MV-4-11 (cell line): ENCODE measurements around the gene SPAG8.

Experiments used
- DNase-seq: peaks from one replicate; lab custom pipeline; 2025; lab: John Stamatoyannopoulos, UW

The SPAG8 gene

DNA sequence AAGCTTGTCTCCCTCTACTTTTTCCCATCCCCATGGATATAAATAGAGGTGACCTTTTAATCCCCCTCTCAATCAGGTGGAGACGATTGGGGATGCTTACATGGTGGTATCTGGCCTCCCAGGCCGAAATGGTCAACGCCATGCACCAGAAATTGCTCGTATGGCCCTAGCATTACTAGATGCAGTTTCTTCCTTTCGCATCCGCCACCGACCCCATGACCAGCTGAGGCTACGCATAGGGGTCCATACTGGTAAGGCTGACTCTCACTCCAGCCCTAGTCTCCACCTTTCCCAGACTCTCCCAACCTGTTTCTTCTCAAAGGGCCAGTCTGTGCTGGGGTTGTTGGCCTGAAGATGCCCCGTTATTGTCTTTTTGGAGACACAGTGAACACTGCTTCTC, 3.6 kb downstream of the SPAG8 start:
- no peak for DNase-seq

DNA sequence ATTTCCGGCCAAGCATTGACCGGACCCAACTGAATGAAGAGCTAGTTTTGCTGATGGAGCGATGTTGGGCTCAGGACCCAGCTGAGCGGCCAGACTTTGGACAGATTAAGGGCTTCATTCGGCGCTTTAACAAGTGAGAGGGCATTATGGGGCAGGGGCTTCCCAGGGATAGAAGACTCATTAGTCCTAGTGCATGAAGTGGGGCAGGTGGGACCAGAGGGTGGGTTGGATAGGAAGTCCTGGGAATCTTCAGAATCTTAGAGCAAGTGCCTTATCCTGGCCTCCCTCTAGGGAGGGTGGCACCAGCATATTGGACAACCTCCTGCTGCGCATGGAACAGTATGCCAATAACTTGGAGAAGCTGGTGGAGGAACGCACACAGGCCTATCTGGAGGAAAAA, 6.0 kb downstream of the SPAG8 start:
- no peak for DNase-seq

DNA sequence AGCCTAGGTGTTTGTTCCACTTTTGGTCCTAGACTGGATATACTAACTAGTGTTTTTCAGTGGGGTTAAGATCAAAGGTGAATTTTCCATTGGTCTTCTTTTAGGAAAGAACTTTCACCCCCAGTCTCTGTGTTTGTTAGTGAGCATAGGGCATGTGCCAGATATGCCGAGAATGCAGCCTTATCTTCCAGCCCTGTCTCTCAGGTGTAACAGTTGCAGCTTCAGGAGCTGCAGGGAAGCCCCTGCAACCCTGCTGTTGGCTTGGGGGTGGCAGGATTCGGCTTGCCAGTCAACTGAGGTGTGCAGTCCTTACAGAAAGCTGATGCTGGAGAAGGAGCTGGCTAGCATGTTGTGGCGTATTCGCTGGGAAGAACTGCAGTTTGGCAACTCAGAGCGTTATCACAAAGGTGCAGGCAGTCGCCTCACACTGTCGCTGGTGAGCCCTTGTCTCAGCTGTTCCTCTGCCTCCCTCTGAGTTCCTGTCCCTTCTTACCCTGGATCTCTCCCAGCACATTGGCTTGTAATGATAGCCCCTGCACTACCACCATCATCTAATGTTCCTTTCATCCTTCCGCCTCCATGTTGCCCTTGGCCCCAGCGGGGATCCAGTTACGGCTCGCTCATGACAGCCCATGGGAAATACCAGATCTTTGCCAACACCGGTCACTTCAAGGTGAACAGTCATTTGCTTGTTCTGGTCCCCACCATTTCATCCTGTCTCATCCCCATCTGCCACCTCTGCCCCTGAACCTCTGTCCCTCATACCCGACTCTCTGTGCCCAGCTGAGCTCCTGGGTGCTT, 10.5 kb downstream of the SPAG8 start:
- DNase-seq = no peak

DNA sequence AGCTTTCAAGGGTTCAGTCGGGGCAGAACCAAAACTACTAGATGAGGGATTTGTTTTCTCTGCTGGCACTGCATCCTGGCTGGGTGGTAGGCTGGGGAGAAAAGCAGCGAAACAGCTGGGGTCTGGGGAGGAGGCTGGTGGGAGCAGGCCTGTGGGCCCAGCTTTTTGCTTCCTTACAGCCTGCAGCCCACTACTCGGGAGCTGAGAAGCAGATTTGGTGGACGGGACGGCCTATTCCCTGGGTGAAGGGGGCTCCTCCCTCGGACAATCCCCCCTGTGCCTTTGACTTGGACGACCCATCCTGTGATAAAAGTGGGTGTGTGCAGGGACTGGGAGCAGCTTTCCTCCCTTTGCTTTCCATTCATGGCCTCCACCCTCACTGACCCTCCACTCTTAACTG, 11.5 kb downstream of the SPAG8 start:
- DNase-seq = no peak

DNA sequence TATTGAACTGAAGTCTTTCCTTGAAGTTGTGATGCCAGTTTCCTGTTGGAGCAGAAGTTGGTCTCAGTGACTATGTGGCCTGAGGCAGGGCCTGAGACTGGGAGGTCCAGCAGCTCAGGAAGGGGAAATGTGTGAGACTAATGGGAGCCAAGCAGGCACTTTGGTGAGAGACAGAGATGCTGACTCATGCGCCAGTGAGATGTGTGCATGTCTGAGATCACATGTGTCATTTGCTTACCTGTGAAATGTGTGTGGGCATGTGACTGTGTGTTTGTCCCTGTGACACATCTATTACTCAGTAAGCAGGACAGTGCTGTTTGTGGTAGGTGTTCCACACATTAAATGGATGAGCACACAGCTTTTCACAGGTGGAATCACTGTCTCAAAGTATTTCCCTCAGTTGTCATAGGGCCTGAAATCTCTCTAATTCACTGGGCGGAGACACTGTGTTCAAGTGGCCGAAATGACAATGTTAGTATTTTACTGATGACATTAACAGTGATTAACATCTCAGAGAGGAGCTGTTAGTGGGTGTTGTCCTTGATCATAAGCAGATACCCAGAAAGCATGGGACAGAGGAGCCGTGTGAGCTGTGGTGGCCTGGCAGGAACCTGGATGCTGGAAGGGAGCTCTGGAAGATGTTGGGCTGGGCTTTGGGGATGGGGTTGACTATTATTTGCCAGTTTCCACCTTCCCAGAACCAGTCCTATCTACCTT, 13.2 kb downstream of the SPAG8 start:
- no peak for DNase-seq

DNA sequence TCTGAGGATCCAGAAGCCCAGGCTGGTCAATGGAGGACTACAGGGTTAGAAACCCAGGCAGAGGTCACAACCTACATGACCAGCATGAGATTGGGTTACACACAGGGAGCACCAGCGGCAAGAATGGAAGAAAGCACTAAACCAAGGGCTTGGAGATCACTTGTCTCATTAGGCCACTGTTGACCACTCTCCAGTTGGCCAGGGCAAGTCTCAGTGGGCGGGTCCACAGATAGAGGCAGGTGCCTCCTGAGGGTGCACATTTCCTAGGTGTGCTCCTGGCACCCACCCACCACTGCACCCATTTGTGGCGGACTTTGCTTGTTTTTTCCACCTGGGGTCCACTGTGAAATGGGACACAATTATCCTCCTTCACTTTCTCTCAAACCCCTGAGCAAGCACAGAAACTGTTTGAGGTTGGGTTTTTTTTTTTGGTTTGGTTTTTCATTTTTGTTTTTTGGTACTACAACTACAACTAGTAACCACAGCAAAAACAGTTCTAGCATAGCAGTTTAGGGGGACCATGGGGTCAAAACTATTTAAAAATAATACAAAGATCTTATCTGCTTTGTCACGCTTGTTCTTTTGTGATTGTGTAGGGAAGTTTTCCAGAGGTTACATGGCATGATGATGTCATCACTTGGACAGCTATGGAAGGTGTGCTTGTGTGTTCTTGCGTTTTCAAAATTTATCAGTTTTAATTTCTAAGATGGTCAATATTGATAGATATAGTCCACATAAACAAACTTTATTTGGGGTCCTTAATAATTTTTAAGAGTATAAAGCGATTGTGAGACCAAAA, 14.6 kb downstream of the SPAG8 start:
- DNase-seq = no peak

DNA sequence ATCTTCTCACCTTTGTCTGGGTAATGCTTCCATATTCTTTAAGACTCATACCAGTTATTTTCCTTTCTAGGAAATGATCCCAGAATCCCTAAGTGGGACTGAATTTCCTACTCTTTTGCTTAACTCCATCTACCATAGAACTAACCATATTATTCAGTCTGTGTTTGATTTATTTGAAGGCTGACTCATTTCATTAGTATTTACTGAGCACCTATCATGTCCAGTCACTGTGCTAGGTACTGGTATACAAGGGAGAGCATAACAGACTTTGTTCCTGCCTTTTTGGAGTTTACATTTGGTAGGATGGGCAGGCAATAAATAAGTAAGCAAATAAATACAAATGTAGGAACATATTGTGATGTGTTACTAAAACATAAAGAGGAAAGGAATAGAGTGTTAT, 16.4 kb downstream of the SPAG8 start:
- DNase-seq = no peak

DNA sequence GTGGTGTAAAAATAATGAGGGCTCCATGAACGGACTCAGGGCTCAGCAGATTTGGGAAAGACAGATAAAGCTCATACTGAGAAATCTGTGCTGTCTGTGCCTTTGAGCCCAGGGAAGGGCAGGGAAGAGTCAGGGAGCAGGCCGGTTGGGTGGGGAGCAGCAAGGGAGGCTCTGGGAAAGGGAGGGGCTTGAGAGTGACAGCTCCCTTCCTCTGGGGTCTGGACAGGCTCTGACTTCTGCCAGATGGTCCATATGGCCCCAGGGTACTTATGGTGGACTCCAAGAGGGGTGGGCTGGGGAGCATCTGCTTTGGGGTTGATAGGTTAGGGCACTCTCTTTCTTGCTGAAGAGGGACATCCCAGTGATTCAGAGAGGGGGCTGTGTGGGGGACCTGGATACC, 18.6 kb downstream of the SPAG8 start:
- no peak for DNase-seq

DNA sequence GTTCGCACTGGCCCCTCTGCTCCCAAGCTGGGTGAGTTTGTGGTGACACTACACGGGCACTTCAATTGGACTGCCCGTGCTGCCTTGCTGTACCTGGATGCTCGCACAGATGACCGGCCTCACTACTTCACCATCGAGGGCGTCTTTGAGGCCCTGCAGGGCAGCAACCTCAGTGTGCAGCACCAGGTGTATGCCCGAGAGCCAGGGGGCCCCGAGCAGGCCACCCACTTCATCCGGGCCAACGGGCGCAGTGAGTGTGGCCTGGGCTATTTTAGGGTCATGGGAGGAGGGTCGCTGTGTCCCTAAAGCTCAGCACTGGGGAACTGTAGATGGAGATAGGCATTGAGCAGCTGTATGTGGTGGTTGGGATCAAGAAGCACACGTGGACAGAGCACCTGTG, 19.2 kb downstream of the SPAG8 start:
- no peak for DNase-seq

DNA sequence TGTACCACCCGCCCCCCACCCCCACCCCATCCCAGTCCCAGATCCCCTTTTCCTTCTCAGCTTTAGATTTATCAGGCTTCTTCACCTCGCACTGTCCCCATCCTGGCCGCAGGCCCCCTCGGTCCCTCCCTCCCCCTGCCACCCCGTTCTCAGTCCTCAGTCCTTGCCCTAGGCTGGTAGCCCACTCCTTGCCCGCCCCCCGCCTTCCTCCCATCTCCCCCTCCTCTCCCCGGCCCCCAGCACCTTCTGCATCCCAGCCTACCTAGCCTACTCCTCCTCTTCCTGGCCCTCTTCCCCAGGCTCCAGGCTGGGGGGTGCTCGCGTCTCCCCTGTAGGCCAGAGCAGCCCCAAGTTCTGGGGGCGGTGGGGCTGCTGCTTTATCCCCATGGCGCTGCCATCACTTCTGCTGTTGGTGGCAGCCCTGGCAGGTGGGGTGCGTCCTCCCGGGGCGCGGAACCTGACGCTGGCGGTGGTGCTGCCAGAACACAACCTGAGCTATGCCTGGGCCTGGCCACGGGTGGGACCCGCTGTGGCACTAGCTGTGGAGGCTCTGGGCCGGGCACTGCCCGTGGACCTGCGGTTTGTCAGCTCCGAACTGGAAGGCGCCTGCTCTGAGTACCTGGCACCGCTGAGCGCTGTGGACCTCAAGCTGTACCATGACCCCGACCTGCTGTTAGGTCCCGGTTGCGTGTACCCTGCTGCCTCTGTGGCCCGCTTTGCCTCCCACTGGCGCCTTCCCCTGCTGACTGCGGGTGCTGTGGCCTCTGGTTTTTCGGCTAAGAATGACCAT, 19.8 kb downstream of the SPAG8 start:
- no peak for DNase-seq

DNA sequence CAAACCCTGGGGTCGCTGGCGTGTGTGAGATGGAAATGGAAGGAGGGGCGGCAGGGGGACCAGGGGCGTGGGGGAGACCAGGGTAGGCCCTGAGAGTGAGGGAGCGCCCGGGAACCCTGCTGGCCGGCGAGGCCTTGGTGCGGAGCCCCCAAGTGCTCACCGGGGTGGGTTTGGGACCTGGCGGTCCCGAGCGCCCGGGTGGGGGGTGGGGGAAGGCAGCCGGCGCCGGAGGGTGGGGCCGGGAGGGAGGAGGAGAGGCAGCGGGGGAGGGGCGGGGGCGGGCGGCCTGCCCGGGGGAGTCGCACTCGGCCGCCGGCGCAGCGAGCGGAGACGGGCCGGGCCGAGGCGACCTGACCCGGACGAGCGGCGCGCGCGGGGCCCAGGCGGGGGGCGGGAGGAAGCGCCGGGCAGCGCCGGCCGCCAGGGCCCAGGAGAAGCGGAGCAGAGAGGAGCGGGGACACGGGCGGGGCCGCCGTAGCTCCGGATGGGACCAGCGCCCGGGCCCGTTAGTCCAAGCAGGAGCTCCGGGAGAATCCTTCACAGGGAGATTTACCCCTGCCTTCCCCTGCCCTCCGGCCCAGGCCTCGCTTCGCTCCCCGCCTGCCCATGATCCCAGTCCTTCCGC, 20.7 kb downstream of the SPAG8 start, which contains the start of gene NPR2:
NPR2 (plus strand) TSS at position 295 of the 625 bp plus-strand sequence. CDS start 818 bp downstream, outside the sequence.
- DNase-seq = no peak

DNA sequence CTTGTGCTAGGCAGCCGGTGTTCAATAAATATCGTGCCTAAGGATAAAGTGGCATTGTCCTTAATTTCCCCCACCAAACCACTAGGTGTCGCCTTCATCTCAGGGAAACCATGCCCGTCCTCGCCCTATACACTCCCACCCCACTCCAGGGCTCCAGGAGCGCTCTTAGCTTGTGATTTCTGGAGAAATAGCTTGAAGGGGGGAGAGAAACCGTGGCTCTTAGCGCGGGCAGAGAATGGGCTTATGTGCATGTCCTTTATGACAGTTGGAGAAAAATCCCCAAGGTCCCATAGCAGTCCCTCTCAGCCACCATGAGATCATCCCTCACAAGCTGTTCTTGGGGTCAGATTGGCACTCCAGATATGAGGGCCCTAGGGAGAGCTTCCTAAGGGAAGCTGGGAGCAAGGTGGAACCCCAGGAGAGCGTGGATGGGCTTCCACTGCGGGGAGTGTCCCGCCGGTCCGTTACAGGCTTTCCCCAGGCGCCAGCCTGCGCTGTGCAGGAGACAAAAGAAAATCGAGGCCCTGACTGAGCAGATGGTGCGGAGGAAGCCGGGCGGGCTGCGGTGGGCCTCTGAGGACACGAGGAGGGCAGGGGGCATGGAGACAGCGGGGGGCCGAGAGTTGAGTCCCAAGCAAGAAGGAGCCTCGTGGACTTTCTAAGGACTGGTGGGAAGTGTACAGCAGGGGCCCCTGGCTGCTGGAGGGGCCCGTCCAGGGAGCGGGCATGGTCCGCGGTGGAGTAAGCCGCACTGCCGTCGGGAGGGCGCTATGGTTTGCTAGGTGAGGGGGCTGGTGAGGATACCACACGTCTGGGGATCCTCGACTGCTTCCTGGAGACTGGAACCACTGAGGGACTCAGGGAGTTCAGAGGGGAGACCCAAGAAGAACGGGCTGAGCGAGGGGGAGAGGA, 21.4 kb downstream of the SPAG8 start:
- DNase-seq = peak; percentile 39

DNA sequence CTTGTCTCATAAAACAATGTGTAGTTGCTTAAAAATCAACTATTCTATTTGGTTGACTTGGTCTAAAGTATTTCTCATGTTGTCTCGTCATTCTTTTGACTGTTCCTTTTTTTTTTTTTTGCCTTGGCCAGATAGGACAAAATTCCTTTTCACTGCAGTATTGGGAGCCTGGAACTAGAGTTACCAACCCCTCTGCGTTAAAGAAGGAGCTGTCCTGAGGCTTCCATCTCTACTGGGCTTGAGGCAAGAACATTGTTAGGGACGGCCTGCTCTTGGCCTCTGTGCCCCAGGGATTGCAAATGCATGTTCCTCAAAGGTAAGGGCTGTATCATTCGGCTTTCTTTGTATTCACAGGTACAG, 22.1 kb downstream of the SPAG8 start:
- DNase-seq = no peak

DNA sequence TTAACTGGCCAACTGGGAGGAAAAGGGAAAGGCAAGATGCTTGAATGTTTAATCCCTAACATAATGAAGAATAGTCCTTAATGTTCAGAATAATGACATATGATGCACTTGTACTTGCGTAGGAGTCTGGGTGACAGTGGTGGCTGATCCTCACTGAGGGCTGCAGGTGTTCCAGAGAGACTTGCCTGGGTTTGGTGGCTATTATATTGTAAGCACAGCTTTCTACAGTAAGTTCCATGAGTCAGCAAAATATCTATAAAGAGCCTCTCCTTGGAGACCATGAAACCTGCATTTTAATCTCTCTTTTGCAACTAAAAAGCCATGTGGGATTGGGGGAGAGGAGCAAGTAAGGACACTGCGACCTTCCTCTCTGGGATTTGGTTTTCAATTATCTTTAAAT, 22.5 kb downstream of the SPAG8 start:
- no peak for DNase-seq

DNA sequence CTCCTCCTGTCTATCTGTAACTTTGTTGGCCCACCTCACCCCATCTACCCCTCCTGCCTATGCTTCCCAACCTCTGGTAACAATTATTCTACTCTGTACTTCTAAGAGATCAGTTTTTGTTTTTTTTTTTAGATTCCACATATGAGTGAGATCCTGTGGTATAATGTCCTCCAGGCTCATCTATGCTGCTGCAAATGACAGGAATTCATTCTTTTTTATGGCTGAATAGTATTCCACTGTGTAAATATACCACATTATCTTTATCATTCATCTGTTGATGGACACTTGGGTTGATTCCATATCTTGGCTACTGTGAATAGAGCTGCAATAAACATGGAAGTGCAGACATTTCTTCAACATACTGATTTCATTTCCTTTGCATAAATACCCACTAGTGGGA, 28.6 kb downstream of the SPAG8 start:
- DNase-seq = no peak

DNA sequence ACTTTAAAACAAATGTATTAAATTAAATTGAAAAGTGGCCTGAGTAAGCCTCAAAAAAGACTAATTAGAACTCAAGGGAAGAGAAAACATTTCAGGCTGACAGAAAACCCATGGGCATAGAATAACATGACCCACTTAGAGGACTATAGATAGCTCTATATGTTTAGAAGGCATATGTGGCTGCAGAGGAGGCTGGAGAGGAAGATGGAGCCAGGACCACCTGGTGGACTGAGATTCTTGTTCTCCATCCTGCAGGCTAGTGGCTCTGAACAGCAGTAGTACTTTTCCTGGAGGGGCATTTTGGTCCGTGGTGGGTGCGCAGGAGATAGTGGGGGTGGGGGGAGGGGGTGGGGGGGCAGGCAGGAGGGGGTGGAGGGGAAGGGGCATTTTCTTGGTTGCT, 31.0 kb downstream of the SPAG8 start:
- DNase-seq = no peak

DNA sequence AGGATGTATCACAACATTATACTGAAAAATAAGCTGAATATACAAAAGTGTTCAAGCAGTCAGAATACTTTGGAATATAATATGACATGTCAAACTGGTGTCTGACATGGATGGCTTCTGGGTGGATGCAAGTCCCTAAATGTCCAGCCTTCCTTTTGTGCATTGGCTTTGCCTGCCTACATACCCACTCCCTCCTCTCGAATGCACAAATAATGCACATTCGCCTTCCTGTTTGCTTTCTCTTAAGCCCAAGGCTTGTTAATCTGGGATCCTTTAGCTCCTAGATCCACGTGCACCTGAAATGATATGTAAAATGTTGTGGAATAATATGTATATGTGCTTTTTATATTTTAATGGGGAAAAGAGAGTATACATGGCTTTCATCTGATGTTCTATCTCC, 33.6 kb downstream of the SPAG8 start:
- no peak for DNase-seq

DNA sequence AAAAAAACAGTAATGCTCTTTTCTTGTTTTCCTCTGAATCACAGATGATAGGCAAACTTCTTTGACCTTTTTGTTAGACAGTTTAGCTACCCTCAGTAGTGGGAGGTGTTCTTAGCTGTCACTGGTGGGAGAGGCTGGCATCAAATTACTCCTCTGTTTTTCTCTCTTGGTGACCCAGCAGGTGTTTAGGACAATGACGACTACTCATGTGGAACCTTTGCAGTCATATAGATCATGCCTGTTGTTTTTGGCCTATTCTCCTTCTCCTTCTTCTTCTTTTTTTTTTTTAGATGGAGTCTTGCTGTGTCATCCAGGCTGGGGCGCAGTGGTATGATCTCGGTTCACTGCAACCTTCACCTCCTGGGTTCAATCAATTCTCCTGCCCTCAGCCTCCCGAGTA, 36.0 kb downstream of the SPAG8 start:
- no peak for DNase-seq

DNA sequence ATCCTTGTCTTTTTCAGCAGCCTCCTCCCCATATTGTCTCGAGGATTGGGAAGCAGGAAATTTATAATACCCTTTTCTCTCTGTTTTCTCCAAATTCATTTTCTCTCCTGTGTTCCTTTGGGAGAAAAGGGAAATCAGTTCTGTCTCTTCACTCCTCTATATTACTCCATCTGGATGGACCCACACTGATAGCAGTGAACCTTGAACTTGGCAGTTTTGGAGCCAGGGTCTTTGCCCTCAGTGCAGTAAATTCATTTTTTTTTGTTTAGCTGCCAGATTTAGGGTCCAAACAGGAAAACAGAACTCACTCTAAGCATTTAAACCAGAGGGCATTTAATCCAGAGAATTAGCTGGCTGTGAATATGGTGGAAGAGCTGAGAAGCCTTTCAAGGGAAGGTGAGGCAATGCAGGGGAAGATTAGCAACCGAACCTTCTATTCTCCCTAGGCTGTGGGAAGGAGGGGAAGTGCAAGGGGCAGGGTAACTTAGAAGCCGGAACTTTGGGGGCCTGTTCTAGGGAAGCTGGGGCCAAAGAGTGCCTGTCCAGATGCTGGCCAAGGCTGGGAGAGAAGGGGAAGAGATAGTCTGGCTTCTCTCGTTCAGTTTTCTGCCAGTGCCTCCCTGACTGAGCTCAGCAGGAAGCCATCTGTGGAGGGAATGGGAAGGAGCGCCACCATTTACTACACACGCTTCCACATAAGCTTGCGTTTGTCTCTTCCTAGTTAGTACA, 37.0 kb downstream of the SPAG8 start:
- peak; percentile 55 for DNase-seq

DNA sequence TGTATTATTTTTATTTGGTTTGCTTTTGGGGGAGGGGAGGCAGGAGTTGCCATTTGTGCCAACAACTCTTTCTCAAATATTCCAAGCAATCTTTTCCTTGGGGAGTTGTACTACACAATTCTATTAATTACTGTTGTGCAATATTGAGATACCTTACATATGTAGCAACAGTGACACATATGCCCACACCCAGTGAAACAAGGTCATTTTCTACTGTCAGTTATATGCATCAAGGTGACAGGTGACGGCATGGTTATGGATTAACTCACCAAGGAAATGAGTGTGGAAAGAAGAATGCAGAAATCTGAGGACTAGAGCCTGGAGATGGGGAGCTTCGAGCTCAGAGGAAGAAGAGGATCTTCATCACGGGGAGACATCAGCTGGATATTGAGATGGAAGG, 40.1 kb downstream of the SPAG8 start:
- no peak for DNase-seq
